ENCODE results near the gene INPP5D.

Gene INPP5D

DNA sequence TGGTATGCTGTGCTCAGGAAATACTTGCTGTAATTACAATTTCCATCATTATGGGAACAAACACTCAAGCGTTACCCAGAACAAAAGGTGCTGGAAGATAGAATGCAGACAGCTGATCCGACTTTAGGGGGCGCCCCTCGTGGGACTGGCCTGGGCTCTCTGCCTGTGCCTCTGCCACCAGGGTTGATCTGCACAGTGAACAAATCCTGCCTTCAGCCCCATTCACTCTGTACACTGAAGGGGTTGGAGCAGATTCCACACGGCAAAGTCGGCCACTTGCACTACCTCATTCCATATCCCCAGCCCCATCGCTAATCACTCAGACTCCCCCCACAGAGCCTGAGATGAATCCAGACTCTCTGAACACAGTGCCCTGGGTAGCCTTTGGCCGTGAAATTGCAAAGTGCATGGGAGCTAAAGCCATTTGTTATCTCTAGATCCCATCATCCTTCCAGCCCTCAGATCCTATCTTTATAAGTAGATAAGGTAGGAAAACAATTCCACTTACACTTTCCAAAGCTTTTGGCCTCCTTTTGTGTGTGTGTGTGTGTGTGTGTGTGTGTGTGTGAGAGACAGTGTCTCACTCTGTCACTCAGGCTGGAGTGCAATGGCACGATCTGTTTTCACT, 69.3 kb downstream of the INPP5D start:
- no peak for DNase-seq (ENCODE audit: low read depth in 1 of 2, low spot score in 1 of 2)
- Histone ChIP-seq H3K27ac (replicated peaks) (no peak overlapping the region), H3K27me3 (ENCODE audit: insufficient read depth, poor library complexity, severe bottlenecking) (no peaks in the 10 kb centered on the region), H3K4me3 (replicated peaks; ENCODE audit: insufficient read depth, low read length) (no peak overlapping the region)
- TF ChIP-seq, protein P1, sequence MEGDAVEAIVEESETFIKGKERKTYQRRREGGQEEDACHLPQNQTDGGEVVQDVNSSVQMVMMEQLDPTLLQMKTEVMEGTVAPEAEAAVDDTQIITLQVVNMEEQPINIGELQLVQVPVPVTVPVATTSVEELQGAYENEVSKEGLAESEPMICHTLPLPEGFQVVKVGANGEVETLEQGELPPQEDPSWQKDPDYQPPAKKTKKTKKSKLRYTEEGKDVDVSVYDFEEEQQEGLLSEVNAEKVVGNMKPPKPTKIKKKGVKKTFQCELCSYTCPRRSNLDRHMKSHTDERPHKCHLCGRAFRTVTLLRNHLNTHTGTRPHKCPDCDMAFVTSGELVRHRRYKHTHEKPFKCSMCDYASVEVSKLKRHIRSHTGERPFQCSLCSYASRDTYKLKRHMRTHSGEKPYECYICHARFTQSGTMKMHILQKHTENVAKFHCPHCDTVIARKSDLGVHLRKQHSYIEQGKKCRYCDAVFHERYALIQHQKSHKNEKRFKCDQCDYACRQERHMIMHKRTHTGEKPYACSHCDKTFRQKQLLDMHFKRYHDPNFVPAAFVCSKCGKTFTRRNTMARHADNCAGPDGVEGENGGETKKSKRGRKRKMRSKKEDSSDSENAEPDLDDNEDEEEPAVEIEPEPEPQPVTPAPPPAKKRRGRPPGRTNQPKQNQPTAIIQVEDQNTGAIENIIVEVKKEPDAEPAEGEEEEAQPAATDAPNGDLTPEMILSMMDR (IDR thresholded peaks at IDR 0.05; ENCODE audit: insufficient read depth, low read length), result no peak
- TF ChIP-seq SPI1 (IDR thresholded peaks at IDR 0.05; ENCODE audit: borderline replicate concordance, low read depth) (no peak), GABPA (IDR thresholded peaks at IDR 0.05; ENCODE audit: low read depth) (no peak), POLR2AphosphoS5 (IDR thresholded peaks at IDR 0.05; ENCODE audit: low read depth) (no peak)
- TF ChIP-seq, protein P2, sequence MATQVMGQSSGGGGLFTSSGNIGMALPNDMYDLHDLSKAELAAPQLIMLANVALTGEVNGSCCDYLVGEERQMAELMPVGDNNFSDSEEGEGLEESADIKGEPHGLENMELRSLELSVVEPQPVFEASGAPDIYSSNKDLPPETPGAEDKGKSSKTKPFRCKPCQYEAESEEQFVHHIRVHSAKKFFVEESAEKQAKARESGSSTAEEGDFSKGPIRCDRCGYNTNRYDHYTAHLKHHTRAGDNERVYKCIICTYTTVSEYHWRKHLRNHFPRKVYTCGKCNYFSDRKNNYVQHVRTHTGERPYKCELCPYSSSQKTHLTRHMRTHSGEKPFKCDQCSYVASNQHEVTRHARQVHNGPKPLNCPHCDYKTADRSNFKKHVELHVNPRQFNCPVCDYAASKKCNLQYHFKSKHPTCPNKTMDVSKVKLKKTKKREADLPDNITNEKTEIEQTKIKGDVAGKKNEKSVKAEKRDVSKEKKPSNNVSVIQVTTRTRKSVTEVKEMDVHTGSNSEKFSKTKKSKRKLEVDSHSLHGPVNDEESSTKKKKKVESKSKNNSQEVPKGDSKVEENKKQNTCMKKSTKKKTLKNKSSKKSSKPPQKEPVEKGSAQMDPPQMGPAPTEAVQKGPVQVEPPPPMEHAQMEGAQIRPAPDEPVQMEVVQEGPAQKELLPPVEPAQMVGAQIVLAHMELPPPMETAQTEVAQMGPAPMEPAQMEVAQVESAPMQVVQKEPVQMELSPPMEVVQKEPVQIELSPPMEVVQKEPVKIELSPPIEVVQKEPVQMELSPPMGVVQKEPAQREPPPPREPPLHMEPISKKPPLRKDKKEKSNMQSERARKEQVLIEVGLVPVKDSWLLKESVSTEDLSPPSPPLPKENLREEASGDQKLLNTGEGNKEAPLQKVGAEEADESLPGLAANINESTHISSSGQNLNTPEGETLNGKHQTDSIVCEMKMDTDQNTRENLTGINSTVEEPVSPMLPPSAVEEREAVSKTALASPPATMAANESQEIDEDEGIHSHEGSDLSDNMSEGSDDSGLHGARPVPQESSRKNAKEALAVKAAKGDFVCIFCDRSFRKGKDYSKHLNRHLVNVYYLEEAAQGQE (IDR thresholded peaks at IDR 0.05; ENCODE audit: insufficient replicate concordance, low read depth), result no peak

GRCh38 chr2:233130024-233130423, 69.9 kb downstream of the INPP5D start:
- TF ChIP-seq, protein P1 (IDR thresholded peaks at IDR 0.05; ENCODE audit: insufficient read depth, low read length), result no peak
- TF ChIP-seq, protein P2 (IDR thresholded peaks at IDR 0.05; ENCODE audit: insufficient replicate concordance, low read depth), result no peak
- TF ChIP-seq GABPA (IDR thresholded peaks at IDR 0.05; ENCODE audit: low read depth) (no peak), SPI1 (IDR thresholded peaks at IDR 0.05; ENCODE audit: borderline replicate concordance, low read depth) (no peak), POLR2AphosphoS5 (IDR thresholded peaks at IDR 0.05; ENCODE audit: low read depth) (no peak)
- Histone ChIP-seq H3K4me3 (replicated peaks; ENCODE audit: insufficient read depth, low read length) (no peak overlapping the region), H3K27ac (replicated peaks) (no peak overlapping the region), H3K27me3 (ENCODE audit: insufficient read depth, poor library complexity, severe bottlenecking) (no peaks in the 10 kb centered on the region)
- DNase-seq (ENCODE audit: low read depth in 1 of 2, low spot score in 1 of 2), result no peak

DNA sequence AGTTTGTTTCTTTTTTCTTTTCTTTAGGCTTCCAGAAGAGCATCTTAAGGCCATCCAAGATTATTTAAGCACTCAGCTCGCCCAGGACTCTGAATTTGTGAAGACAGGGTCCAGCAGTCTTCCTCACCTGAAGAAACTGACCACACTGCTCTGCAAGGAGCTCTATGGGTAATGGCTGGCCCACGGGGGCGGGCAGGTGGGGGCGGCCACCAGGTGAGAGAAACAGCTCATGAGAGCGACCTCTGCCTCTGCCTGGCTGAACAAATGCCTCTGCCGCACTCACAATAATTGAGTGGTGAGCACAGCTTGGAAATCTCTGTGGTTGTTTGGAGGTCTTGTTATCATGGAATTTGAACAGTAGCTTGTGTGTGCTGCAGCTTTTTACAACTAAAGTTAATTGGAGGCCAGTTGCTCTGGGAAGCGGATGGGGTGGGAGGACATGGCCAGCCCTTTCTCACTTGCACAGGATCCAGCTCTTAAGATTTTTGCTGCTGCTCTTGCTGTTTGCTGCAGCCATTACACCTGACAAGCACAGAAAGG, 70.4 kb downstream of the INPP5D start:
- no peak for DNase-seq (ENCODE audit: low read depth in 1 of 2, low spot score in 1 of 2)
- no peaks in the 10 kb centered on the region for H3K27me3 ChIP-seq (ENCODE audit: insufficient read depth, poor library complexity, severe bottlenecking)
- H3K4me3 ChIP-seq (replicated peaks; ENCODE audit: insufficient read depth, low read length), result no peak overlapping the region
- H3K27ac ChIP-seq (replicated peaks), result no peak overlapping the region
- no peak for TF ChIP-seq POLR2AphosphoS5 (IDR thresholded peaks at IDR 0.05; ENCODE audit: low read depth)
- TF ChIP-seq, protein P1 (IDR thresholded peaks at IDR 0.05; ENCODE audit: insufficient read depth, low read length), result no peak
- TF ChIP-seq, protein P2 (IDR thresholded peaks at IDR 0.05; ENCODE audit: insufficient replicate concordance, low read depth), result no peak
- TF ChIP-seq SPI1 (IDR thresholded peaks at IDR 0.05; ENCODE audit: borderline replicate concordance, low read depth), result no peak
- no peak for TF ChIP-seq GABPA (IDR thresholded peaks at IDR 0.05; ENCODE audit: low read depth)

Measured in HL-60 (cell line).